Common myeloid progenitor, CD34-positive (primary cell): ENCODE data around the gene ABHD12B.

Experiments used
- CTCF ChIA-PET: fragments of 350-600 bp; sonication (Branson Sonifier 250); formaldehyde crosslinking; loops from one replicate; lab custom pipeline; 2021; ENCODE audit warnings: antibody characterized with exemption; lab: Charles Lee
- POLR2A ChIA-PET: fragments of 350-600 bp; sonication (Branson Sonifier 250); formaldehyde crosslinking; loops from one replicate; lab custom pipeline; 2021; ENCODE audit warnings: antibody characterized with exemption; lab: Charles Lee
- DNase-seq, 3 donors: peaks; one replicate each; pipeline versions ENCODE4 v3.0.0 to v3.0.0-alpha.2; 2013
- H3K27ac ChIP-seq, 2 experiments: 1 replicate in 1 of 2; 2 replicates in 1 of 2; pipeline ENCODE4 v1.7.0; 2013; ENCODE audit warnings: inconsistent platforms in 2 of 2, low read length in 2 of 2, mild to moderate bottlenecking in 2 of 2, low read depth in 1 of 2, moderate library complexity in 1 of 2; ENCODE audit not compliant: severe bottlenecking in 2 of 2, insufficient read depth in 1 of 2, poor library complexity in 1 of 2
- H3K27me3 ChIP-seq, 5 experiments: replicated peaks in 2 of 5; 1 replicate in 3 of 5; 2 replicates in 2 of 5; pipeline versions ENCODE4 v1.6.1 to v1.7.0; 2013; ENCODE audit warnings: low read length in 4 of 5, mild to moderate bottlenecking in 2 of 5, moderate library complexity in 2 of 5, inconsistent platforms in 1 of 5; ENCODE audit not compliant: insufficient read depth in 5 of 5, control insufficient read depth in 4 of 5
- H3K36me3 ChIP-seq, 4 experiments: 1 replicate in 2 of 4; 2 replicates in 2 of 4; pipeline versions ENCODE4 v1.6.1 to v1.7.0; 2013; ENCODE audit warnings: low read length in 3 of 4, control low read depth in 1 of 4, mild to moderate bottlenecking in 1 of 4; ENCODE audit not compliant: control insufficient read depth in 4 of 4, insufficient read depth in 4 of 4
- H3K4me1 ChIP-seq, 4 experiments: 1 replicate in 3 of 4; 2 replicates in 1 of 4; pipeline versions ENCODE4 v1.6.1 to v1.7.1; 2013; ENCODE audit warnings: low read length in 3 of 4, mild to moderate bottlenecking in 3 of 4, control low read depth in 1 of 4, inconsistent platforms in 1 of 4, moderate library complexity in 1 of 4; ENCODE audit not compliant: control insufficient read depth in 4 of 4, insufficient read depth in 4 of 4; ENCODE audit errors: control extremely low read depth in 1 of 4
- H3K4me3 ChIP-seq, 7 experiments: 1 replicate in 4 of 7; 2 replicates in 3 of 7; pipeline versions ENCODE4 v1.5.1 to v1.7.0; 2013; ENCODE audit warnings: mild to moderate bottlenecking in 7 of 7, low read length in 6 of 7, moderate library complexity in 6 of 7, inconsistent platforms in 2 of 7, low read depth in 2 of 7, control low read depth in 1 of 7; ENCODE audit not compliant: insufficient read depth in 4 of 7, control insufficient read depth in 1 of 7; ENCODE audit errors: extremely low read depth in 1 of 7
- H3K9me3 ChIP-seq, 5 experiments: 1 replicate in 4 of 5; 2 replicates in 1 of 5; pipeline versions ENCODE4 v1.6.1 to v1.7.1; 2013; ENCODE audit warnings: low read length in 4 of 5, mild to moderate bottlenecking in 2 of 5, inconsistent platforms in 1 of 5, low read depth in 1 of 5, moderate library complexity in 1 of 5; ENCODE audit not compliant: control insufficient read depth in 4 of 5, insufficient read depth in 2 of 5; ENCODE audit errors: control extremely low read depth in 1 of 5
- WGBS: methylation state at CpG from one replicate; pipeline ENCODE4 v1.1.5; 2013; ENCODE audit not compliant: insufficient coverage; 5-methylcytosine and 5-hydroxymethylcytosine counted together

Gene ABHD12B

GRCh38 chr14:50853891-50854290, 18.0 kb upstream of the ABHD12B start:
- no peaks in the 10 kb centered on the region for H3K27me3 ChIP-seq
- no peaks in the 10 kb centered on the region for H3K36me3 ChIP-seq
- ChIA-PET POLR2A (interaction anchor here (1.0 to 1.9 kb wide), 4 partner anchors 18 to 69 kb away, joined by 3 to 9 read pairs (median 4); partner anchors contain the start of gene NIN), CTCF (interaction anchor here (1.2 to 7.5 kb wide), 4 partner anchors 15 to 80 kb away, joined by 4 to 76 read pairs (median 8); no protein-coding TSS in a partner anchor)
- no peaks in the 10 kb centered on the region for H3K9me3 ChIP-seq
- no peak for DNase-seq
- peak overlapping the region in 1 of 7 experiments; percentile 43 for H3K4me3 ChIP-seq
- H3K4me1 ChIP-seq = peaks cover 8 to 33% (median 31%) of the 10 kb centered on the region in 4 experiments
- H3K27ac ChIP-seq = peak overlapping the region in 1 of 2 experiments; percentile 34

GRCh38 chr14:50854521-50854920, 17.3 kb upstream of the ABHD12B start:
- Histone ChIP-seq H3K27ac (peak overlapping the region in 1 of 2 experiments; percentile 38), H3K36me3 (no peaks in the 10 kb centered on the region), H3K4me3 (peak overlapping the region in 3 of 7 experiments; percentile 22 to 49 (median 43)), H3K9me3 (no peaks in the 10 kb centered on the region), H3K4me1 (peaks cover 8 to 40% (median 37%) of the 10 kb centered on the region in 4 experiments), H3K27me3 (no peaks in the 10 kb centered on the region)
- ChIA-PET POLR2A (interaction anchor here (1.0 to 1.9 kb wide), 4 partner anchors 19 to 69 kb away, joined by 3 to 9 read pairs (median 4); partner anchors contain the start of gene NIN), CTCF (interaction anchor here (1.0 to 7.5 kb wide), 8 partner anchors 12 to 81 kb away, joined by 3 to 76 read pairs (median 4); no protein-coding TSS in a partner anchor)
- DNase-seq = peak; percentile 86 to 97 (median 95)
- WGBS = 0% methylated on average over 5 of the region's 5 CpGs

GRCh38 chr14:50855558-50855957, 16.3 kb upstream of the ABHD12B start:
- peak in 2 of 3 donors; percentile 34 to 44 for DNase-seq
- WGBS = 80% methylated on average over 1 of the region's 1 CpG
- peaks cover 8 to 46% (median 45%) of the 10 kb centered on the region in 4 experiments for H3K4me1 ChIP-seq
- H3K36me3 ChIP-seq = no peaks in the 10 kb centered on the region
- ChIA-PET POLR2A (interaction anchor here (0.6 to 7.8 kb wide), 4 partner anchors 24 to 949 kb away, joined by 5 to 37 read pairs (median 8); partner anchors contain the start of gene NIN), CTCF (interaction anchor here (1.0 to 7.5 kb wide), 9 partner anchors 9 to 78 kb away, joined by 3 to 76 read pairs (median 5); no protein-coding TSS in a partner anchor)
- H3K27ac ChIP-seq = peak overlapping the region in 1 of 2 experiments; percentile 47
- no peaks in the 10 kb centered on the region for H3K27me3 ChIP-seq
- no peaks in the 10 kb centered on the region for H3K9me3 ChIP-seq
- H3K4me3 ChIP-seq = no peak overlapping the region

- Histone ChIP-seq H3K36me3 (no peaks in the 10 kb centered on the region), H3K4me1 (peaks cover 8 to 48% (median 45%) of the 10 kb centered on the region in 4 experiments), H3K27ac (peak overlapping the region in 1 of 2 experiments; percentile 17), H3K4me3 (no peak overlapping the region), H3K9me3 (no peaks in the 10 kb centered on the region), H3K27me3 (no peaks in the 10 kb centered on the region)
- no peak for DNase-seq
- CTCF ChIA-PET = interaction anchor here (0.8 to 8.0 kb wide), 12 partner anchors 9 to 806 kb away, joined by 3 to 131 read pairs (median 7); no protein-coding TSS in a partner anchor
- POLR2A ChIA-PET = interaction anchor here (0.8 to 7.8 kb wide), 2 partner anchors 12 to 26 kb away, joined by 3 to 37 read pairs; partner anchors contain the start of gene NIN
- WGBS = 95% methylated on average over 4 of the region's 5 CpGs
Observed at GRCh38 chr14:50856660-50857059, 15.2 kb upstream of the ABHD12B start.

GRCh38 chr14:50859296-50859624, 12.6 kb upstream of the ABHD12B start:
- Histone ChIP-seq H3K9me3 (no peaks in the 10 kb centered on the region), H3K4me3 (peak overlapping the region in 6 of 7 experiments; percentile 65 to 92 (median 79)), H3K36me3 (no peaks in the 10 kb centered on the region), H3K27me3 (no peaks in the 10 kb centered on the region), H3K4me1 (peaks cover 5 to 42% (median 38%) of the 10 kb centered on the region in 4 experiments), H3K27ac (peak overlapping the region in 1 of 2 experiments; percentile 66)
- ChIA-PET CTCF (interaction anchor here (1.0 to 8.0 kb wide), 17 partner anchors 9 to 240 kb away, joined by 3 to 131 read pairs (median 8); partner anchors contain the start of genes ABHD12B and NIN), POLR2A (interaction anchor here (7.8 kb wide), 1 partner anchor 29 kb away, joined by 37 read pairs; the partner anchor contains the start of gene NIN)
- no CpG with 5 or more reads among the region's 1 CpG for WGBS
- DNase-seq = no peak

GRCh38 chr14:50860478-50861086, 11.3 kb upstream of the ABHD12B start:
- H3K9me3 ChIP-seq = no peaks in the 10 kb centered on the region
- no peaks in the 10 kb centered on the region for H3K27me3 ChIP-seq
- peak; percentile 91 to 93 (median 92) for DNase-seq
- ChIA-PET POLR2A (interaction anchor here (0.5 to 7.8 kb wide), 5 partner anchors 30 to 1175 kb away, joined by 3 to 37 read pairs (median 3); partner anchors contain the start of gene NIN), CTCF (interaction anchor here (0.6 to 8.0 kb wide), 25 partner anchors 9 to 262 kb away, joined by 3 to 131 read pairs (median 5); partner anchors contain the start of genes ABHD12B and NIN)
- no CpG with 5 or more reads among the region's 6 CpGs for WGBS
- no peaks in the 10 kb centered on the region for H3K36me3 ChIP-seq
- peaks cover 4 to 32% (median 32%) of the 10 kb centered on the region in 4 experiments for H3K4me1 ChIP-seq
- peak overlapping the region; percentile 13 to 66 for H3K27ac ChIP-seq
- H3K4me3 ChIP-seq = peak overlapping the region in 6 of 7 experiments; percentile 65 to 92 (median 79)
